AG09319 (cell line): ENCODE data around the gene LSS.

Source experiments
- DNase-seq: peaks from one replicate; pipeline ENCODE4 v3.0.0-alpha.2; 2010; ENCODE audit warnings: low read depth; ENCODE audit errors: extremely low read depth
- TF ChIP-seq, protein P1 (sequence below): IDR thresholded peaks from 2 replicates; pipeline ENCODE4 v1.5.1; 2011; ENCODE audit warnings: low read depth, mild to moderate bottlenecking, inconsistent platforms, low read length, moderate library complexity

Gene LSS

DNA sequence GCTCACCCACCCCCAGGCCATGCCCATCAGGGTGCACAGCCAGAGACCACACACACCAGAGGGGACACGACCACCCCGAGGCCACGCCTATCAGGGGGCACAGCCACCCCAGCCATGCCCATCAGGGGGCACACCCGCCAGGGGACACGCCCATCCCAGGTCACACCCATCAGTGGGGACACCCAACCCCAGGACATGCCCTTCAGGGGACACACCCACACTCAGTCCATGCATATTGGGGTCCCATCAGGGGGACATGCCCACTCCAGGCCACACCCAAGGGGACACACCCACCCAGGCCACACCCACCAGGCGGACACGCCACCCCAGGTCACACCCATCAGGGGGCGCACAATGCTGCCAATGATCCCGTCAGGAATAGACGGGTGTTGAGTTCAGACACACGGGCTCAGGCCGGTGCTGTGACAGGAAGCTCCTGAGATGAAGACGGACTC, 36.1 kb upstream of the LSS start:
- no peak for DNase-seq
- TF ChIP-seq, protein P1, sequence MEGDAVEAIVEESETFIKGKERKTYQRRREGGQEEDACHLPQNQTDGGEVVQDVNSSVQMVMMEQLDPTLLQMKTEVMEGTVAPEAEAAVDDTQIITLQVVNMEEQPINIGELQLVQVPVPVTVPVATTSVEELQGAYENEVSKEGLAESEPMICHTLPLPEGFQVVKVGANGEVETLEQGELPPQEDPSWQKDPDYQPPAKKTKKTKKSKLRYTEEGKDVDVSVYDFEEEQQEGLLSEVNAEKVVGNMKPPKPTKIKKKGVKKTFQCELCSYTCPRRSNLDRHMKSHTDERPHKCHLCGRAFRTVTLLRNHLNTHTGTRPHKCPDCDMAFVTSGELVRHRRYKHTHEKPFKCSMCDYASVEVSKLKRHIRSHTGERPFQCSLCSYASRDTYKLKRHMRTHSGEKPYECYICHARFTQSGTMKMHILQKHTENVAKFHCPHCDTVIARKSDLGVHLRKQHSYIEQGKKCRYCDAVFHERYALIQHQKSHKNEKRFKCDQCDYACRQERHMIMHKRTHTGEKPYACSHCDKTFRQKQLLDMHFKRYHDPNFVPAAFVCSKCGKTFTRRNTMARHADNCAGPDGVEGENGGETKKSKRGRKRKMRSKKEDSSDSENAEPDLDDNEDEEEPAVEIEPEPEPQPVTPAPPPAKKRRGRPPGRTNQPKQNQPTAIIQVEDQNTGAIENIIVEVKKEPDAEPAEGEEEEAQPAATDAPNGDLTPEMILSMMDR = no peak

DNA sequence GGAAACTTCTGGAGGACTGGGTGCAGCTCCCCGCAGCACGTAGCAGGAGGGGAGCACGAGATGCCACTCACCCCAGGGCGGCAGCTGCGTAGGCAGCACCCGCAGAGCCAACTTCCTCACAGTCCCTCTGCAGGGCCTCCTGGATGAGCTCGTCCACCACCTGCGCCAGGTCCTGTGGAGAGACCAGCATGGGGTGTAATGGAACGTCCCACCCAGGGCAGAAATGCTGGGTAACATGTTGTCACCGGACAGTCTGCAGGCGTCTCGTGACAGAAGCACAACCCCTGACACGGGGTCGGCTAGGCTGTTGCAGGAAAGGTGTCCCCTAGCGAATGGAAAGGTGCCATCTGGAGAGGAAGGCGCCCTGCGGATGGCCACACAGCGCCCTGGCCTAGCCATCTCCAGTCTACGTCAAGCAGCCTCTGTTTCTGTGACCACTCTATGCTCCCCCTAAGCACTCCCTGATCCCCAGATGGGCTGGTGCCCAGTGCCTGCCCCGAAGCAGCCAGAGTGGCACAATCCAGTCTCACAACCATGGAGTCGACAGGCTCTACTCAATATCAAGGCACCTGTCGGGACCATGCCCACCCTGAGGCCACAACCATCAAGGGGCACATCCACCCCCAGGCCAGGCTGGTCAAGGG, 35.6 kb upstream of the LSS start:
- TF ChIP-seq, protein P1 = no peak
- no peak for DNase-seq

DNA sequence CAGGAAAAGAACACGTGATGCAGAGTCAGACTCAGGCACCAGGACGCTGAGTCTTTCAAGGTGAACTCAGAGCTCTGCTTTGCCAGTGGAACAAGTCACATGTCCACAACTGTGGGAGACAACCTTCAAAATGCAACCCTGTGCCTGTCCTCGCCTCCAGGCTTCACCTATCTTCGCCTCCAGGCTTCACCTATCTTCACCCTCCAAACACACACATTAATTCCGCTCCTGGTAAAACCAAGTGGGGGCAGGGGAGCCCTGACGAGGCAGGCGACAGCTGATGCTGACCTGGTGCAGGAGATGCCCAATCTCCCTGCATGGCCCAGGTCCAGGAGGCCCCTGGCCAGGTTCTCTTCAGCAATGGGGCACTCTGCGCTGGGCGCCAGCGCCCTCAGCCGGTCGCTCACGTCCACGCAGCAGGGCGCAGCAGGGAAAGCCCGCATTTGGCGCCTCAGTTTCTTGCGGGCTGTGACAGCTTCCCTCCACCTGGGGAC, 28.0 kb upstream of the LSS start:
- no peak for DNase-seq
- TF ChIP-seq, protein P1 = no peak

DNA sequence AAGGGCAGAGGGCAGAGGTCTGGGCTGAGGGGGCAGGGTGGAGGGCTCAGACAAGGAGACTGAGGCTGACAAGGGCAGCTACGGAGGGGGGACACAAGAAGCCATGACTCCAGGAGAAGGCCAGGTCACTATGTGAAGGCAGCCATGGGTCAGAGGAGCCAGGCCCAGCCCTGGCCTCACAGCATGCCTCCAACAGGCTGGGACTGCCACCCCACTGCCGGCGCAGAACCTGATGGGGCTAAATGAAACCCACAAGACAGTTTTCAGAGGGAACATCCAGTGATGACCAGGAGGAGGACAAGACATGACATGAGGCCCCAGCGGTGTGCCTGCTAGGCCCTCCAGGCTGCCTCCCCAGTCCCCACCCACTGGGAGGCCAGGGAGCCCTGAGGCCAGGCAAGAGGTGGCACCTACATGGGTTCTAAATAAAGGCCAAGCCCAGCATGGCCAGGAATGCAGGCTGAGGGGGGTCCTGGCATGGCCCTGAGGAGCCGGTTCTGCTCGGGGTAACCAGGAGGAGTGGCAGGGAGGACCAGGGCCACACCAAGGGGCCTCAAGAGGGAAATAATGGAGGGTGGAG, 27.3 kb upstream of the LSS start:
- TF ChIP-seq, protein P1 = no peak
- no peak for DNase-seq

DNA sequence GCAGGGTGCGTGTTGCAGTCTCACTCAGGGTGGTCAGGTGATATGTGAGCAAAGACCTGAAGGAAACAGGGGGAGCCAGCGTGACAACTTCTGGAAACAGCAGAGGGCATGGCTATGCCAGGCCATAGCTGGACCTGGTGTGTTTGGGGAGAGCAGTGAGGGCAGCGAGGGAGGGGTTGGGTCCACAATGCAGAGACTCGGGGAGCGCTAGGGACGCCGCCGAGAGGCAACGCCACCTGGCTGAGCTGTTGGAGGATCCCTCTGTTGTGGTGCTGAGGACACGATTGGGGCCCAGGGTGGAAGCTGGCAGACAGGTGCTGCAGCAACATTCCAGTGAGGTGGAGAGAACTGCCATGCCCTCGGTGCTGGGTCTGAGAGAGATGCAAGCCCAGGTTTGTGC, 26.6 kb upstream of the LSS start:
- TF ChIP-seq, protein P1 = no peak

DNA sequence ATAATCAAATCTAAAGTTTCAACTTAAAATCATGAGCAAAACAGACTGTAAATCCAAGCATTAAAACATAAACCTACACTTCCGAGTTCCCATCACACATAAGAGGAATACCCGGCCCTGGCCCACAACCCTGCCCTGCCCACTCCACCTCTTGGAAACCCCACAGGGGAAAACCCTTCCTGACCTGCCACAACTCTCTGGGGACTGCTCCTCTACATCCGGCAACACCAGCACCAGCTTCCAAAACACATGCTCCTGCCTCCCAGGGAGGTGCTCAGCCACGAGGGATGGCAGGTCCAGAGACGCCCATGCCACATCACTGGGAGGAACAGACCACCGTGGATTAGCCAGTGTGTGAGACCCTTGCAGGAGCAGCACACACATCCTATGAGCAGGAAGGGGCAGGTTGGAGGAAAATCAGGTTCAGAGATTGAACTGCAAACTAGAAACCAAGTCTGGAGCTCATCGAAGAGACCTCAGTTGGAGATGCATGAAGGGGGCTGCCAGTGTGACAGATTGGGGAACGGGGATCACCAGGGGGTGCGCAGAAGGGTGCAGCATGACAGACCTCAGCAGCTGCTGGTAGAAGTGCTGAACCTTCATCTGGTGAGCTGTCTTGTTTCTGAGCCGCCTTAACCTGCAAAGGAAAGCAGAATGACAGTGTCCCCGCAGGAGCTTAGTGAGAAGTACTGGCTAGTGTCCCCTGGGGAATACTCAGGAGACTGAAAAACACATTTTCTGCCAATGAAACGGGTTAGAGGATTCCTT, 25.8 kb upstream of the LSS start:
- no peak for DNase-seq

More for the DNA sequence above, 26.6 kb upstream of the LSS start:
- DNase-seq = no peak

More for the DNA sequence above, 25.8 kb upstream of the LSS start:
- TF ChIP-seq, protein P1 = no peak
